Loucy (cell line): ENCODE data around the gene KCNQ5.

Experiments used
- EZH2phosphoT487 ChIP-seq: fragments of 200-600 bp; IDR thresholded peaks from 2 replicates; pipeline ENCODE4 v1.6.1; 2018; ENCODE audit warnings: antibody characterized with exemption, mild to moderate bottlenecking, moderate library complexity, borderline replicate concordance
- TF ChIP-seq, protein P1 (sequence below): fragments of 200-600 bp; sonication (generic); conservative IDR thresholded peaks from 2 replicates; pipeline ENCODE4 v1.5.1; 2014; ENCODE audit warnings: mild to moderate bottlenecking, antibody characterized with exemption, low read length

DNA sequence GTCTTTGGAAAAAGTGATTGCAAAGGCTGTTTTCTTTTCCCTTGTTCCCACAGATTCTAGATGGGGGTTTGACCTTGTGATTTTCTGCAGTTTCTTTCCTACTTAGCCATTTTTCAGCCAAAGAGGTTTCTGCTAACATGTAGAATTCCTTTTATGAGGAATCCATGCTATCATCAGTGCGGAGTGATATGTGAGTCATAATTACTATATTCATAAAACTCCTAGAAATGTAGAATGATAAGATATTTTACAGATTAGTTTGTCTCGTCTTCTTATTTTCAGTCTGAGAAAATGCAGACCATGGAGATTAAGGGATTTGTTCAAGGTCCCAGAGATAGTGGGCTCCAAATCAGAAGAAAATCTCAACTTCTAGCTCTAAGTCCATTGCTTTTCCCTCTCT lies 98.6 kb downstream of the KCNQ5 start:
- TF ChIP-seq, protein P1, sequence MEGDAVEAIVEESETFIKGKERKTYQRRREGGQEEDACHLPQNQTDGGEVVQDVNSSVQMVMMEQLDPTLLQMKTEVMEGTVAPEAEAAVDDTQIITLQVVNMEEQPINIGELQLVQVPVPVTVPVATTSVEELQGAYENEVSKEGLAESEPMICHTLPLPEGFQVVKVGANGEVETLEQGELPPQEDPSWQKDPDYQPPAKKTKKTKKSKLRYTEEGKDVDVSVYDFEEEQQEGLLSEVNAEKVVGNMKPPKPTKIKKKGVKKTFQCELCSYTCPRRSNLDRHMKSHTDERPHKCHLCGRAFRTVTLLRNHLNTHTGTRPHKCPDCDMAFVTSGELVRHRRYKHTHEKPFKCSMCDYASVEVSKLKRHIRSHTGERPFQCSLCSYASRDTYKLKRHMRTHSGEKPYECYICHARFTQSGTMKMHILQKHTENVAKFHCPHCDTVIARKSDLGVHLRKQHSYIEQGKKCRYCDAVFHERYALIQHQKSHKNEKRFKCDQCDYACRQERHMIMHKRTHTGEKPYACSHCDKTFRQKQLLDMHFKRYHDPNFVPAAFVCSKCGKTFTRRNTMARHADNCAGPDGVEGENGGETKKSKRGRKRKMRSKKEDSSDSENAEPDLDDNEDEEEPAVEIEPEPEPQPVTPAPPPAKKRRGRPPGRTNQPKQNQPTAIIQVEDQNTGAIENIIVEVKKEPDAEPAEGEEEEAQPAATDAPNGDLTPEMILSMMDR: no peak
- TF ChIP-seq EZH2phosphoT487: no peak
